Measurements from ENCODE around the gene MRPL23.

DNA sequence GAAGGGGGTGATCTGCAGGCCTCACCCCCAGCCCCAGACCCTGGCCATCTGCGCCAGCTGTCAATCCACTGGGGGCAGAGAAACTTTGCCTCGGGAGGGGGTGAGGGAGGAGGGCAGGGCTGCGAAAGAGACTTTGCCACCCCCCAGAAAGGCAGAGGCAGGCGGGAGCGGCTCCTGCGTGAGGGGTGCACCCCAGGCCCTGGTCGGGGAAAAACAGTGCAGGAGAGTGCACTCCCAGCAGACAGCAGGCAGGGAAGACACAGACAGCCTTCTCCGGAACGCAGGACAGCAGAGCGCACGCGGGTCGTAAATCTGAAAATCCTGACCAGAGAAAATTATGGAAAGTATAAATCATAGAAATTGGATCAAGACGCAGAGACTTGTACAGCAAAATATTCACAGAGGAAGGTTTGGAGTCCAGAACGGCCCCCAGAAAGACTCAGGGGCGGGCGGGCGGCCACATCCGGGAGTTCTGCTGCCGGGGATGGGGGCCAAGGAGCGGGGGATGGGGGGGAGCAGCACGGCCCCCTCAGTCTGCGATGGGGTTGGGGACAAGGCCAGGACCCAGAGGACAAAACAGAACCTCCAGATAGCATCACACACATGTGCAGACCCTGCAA, 8.0 kb upstream of the MRPL23 start:
- TF ChIP-seq IRF2 (CRISPR knock-in tag; IDR thresholded peaks at IDR 0.05) (no peak), EZH2 (conservative IDR thresholded peaks at IDR 0.05; ENCODE audit: low read depth, low read length) (no peak), HOXA5 (CRISPR knock-in tag; IDR thresholded peaks at IDR 0.05) (no peak)
- TF ChIP-seq, protein P1, sequence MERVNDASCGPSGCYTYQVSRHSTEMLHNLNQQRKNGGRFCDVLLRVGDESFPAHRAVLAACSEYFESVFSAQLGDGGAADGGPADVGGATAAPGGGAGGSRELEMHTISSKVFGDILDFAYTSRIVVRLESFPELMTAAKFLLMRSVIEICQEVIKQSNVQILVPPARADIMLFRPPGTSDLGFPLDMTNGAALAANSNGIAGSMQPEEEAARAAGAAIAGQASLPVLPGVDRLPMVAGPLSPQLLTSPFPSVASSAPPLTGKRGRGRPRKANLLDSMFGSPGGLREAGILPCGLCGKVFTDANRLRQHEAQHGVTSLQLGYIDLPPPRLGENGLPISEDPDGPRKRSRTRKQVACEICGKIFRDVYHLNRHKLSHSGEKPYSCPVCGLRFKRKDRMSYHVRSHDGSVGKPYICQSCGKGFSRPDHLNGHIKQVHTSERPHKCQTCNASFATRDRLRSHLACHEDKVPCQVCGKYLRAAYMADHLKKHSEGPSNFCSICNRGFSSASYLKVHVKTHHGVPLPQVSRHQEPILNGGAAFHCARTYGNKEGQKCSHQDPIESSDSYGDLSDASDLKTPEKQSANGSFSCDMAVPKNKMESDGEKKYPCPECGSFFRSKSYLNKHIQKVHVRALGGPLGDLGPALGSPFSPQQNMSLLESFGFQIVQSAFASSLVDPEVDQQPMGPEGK (CRISPR knock-in tag; IDR thresholded peaks at IDR 0.05), result no peak
- TF ChIP-seq, protein P2, sequence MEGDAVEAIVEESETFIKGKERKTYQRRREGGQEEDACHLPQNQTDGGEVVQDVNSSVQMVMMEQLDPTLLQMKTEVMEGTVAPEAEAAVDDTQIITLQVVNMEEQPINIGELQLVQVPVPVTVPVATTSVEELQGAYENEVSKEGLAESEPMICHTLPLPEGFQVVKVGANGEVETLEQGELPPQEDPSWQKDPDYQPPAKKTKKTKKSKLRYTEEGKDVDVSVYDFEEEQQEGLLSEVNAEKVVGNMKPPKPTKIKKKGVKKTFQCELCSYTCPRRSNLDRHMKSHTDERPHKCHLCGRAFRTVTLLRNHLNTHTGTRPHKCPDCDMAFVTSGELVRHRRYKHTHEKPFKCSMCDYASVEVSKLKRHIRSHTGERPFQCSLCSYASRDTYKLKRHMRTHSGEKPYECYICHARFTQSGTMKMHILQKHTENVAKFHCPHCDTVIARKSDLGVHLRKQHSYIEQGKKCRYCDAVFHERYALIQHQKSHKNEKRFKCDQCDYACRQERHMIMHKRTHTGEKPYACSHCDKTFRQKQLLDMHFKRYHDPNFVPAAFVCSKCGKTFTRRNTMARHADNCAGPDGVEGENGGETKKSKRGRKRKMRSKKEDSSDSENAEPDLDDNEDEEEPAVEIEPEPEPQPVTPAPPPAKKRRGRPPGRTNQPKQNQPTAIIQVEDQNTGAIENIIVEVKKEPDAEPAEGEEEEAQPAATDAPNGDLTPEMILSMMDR (CRISPR knock-in tag; IDR thresholded peaks at IDR 0.05), result no peak

All from HepG2 (cell line).